ENCODE measurements around the gene ARL11.

DNA sequence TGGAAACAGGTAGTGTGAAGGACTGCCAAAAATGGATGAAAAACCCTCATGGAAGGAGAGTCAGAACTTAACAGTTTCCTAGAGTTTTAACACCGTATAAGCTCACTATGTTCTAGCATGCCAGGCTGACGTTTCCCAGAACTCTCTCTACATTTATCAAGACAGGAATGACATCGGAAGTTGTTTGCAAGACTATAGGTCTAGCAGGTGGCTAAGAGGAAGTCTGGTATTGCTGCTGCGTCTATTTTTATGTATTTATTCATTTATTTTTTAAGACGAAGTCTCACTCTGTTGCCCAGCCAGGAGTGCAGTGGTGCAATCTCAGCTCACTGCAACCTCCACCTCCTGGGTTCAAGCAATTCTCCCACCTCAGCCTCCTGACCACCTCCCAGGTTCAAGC is 20.5 kb upstream of the ARL11 start:
- TF ChIP-seq, protein P1, sequence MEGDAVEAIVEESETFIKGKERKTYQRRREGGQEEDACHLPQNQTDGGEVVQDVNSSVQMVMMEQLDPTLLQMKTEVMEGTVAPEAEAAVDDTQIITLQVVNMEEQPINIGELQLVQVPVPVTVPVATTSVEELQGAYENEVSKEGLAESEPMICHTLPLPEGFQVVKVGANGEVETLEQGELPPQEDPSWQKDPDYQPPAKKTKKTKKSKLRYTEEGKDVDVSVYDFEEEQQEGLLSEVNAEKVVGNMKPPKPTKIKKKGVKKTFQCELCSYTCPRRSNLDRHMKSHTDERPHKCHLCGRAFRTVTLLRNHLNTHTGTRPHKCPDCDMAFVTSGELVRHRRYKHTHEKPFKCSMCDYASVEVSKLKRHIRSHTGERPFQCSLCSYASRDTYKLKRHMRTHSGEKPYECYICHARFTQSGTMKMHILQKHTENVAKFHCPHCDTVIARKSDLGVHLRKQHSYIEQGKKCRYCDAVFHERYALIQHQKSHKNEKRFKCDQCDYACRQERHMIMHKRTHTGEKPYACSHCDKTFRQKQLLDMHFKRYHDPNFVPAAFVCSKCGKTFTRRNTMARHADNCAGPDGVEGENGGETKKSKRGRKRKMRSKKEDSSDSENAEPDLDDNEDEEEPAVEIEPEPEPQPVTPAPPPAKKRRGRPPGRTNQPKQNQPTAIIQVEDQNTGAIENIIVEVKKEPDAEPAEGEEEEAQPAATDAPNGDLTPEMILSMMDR (IDR thresholded peaks at IDR 0.05; ENCODE audit: borderline replicate concordance, extremely low read depth, low read length, poor library complexity, severe bottlenecking), result no peak
- TF ChIP-seq EZH2 (IDR thresholded peaks at IDR 0.05; ENCODE audit: borderline replicate concordance, low read depth, low read length, severe bottlenecking), result no peak

Data from DND-41 (cell line).